Panc1 (cell line): ENCODE measurements around the gene TRAF7.

Experiments
- CTCF ChIP-seq: fragments of 450-650 bp; IDR thresholded peaks from 2 replicates; pipeline ENCODE4 v1.5.1; 2017; ENCODE audit warnings: mild to moderate bottlenecking
- POLR2AphosphoS5 ChIP-seq: IDR thresholded peaks from 2 replicates; pipeline ENCODE4 v1.6.1; 2012; ENCODE audit warnings: mild to moderate bottlenecking, low read depth, low read length, moderate library complexity
- REST ChIP-seq, 2 experiments: IDR thresholded peaks; 2 replicates each; pipeline ENCODE4 v1.6.1; 2011 to 2012; ENCODE audit warnings: low read depth in 2 of 2, control low read depth in 1 of 2, low read length in 1 of 2, mild to moderate bottlenecking in 1 of 2, moderate library complexity in 1 of 2; ENCODE audit not compliant: insufficient read depth in 1 of 2
- SIN3A ChIP-seq: IDR thresholded peaks from 2 replicates; pipeline ENCODE4 v1.6.1; 2012; ENCODE audit warnings: low read depth, mild to moderate bottlenecking, low read length, moderate library complexity, borderline replicate concordance; ENCODE audit not compliant: insufficient read depth
- TCF7L2 ChIP-seq: IDR thresholded peaks from 2 replicates; pipeline ENCODE4 v1.6.1; 2011; ENCODE audit warnings: mild to moderate bottlenecking, low read depth, low read length, inconsistent platforms

GRCh38 chr16:2177101-2177500 is 21.5 kb downstream of the TRAF7 start:
- TF ChIP-seq CTCF: no peak
- TF ChIP-seq TCF7L2: no peak
- no peak for TF ChIP-seq POLR2AphosphoS5
- TF ChIP-seq REST (IDR thresholded peaks at IDR 0.05; ENCODE audit: insufficient read depth in 1 of 2, low read depth in 2 of 2, low read length in 1 of 2): no peak
- no peak for TF ChIP-seq SIN3A
